ENCODE data around the gene KCNF1.

Gene KCNF1

GRCh38 chr2:10900216-10901109, 11.3 kb upstream of the KCNF1 start:
- no peak overlapping the region for H3K27ac ChIP-seq

GRCh38 chr2:10901160-10901939, 10.4 kb upstream of the KCNF1 start:
- TF ChIP-seq CTCF (conservative IDR thresholded peaks at IDR 0.05): no peak
- H3K27ac ChIP-seq: no peak overlapping the region

More at GRCh38 chr2:10900216-10901109, 11.3 kb upstream of the KCNF1 start:
- peak; percentile 66 for TF ChIP-seq CTCF (conservative IDR thresholded peaks at IDR 0.05)

GRCh38 chr2:10903861-10904210, 7.9 kb upstream of the KCNF1 start:
- TF ChIP-seq CTCF (conservative IDR thresholded peaks at IDR 0.05): no peak
- no peak overlapping the region for H3K27ac ChIP-seq

GRCh38 chr2:10904455-10904854, 7.3 kb upstream of the KCNF1 start:
- H3K27ac ChIP-seq: no peak overlapping the region
- no peak for TF ChIP-seq CTCF (conservative IDR thresholded peaks at IDR 0.05)

- no peak overlapping the region for H3K27ac ChIP-seq
- no peak for TF ChIP-seq CTCF (conservative IDR thresholded peaks at IDR 0.05)
Measured at GRCh38 chr2:10905006-10905861, 6.5 kb upstream of the KCNF1 start.

- no peak overlapping the region for H3K27ac ChIP-seq
- TF ChIP-seq CTCF (conservative IDR thresholded peaks at IDR 0.05): no peak
Measured at GRCh38 chr2:10905862-10906143, 5.9 kb upstream of the KCNF1 start.
